NCI-H524 (cell line): ENCODE data around the gene FEM1B.

Source experiments
- DNase-seq, 2 experiments: peaks; one replicate each; lab custom pipeline; 2025; lab: John Stamatoyannopoulos, UW

The FEM1B gene

DNA sequence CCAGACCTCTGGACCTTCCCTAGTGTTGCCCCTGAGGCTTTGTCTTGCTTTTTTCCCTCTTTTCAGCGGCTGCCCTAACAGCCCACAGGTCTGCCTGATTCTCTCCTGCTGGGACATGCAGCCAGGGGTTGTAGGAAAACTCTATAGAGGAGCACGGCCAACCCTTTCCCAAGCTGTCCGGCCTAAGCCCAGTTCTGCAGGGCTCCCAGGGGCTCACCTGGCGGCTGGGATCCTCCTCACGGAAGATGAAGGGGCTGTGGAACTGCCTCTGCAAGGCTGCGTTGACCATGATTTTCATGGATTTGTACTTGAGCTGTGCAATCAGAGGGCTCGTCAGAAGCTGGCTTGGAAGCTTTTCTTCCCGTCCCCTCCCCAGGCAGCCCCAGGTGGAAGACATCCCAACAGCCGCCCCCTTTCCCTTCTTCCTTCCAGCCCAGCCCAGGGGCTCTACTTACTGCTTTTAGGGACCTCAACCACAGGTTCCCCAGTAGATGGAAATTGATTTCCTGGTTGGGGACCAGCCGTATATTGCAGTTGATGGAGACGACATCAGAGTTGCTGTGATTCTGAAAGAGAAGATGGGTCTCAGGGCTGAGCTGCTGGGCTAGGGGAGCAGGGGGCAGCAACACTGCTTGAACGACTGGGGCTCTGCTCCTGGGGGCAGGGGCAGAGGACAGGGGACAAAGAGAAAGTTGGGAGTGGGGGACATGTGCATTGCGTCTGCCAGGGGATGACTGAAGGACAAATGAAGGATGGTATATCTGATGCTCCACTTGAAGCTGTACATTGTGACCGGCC lies 29.8 kb downstream of the FEM1B start:
- no peak for DNase-seq

DNA sequence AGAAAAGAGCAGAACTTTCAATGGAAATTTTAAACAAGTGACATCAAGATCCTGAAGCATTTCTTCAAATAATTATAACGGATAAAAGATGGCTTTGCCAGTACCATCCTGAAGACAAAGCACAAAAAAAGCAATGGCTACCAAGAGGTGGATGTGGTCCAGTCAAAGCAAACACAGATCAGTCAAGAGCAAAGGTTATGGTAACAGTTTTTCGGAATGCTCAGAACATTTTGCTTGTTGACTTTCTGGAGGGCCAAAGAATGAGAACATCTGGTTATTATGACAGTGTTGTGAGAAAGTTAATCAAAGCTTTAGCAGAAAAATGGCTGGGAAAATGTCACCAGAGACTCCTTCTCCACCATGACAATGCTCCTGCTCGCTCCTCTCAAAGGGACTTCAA lies 31.5 kb downstream of the FEM1B start:
- no peak for DNase-seq

DNA sequence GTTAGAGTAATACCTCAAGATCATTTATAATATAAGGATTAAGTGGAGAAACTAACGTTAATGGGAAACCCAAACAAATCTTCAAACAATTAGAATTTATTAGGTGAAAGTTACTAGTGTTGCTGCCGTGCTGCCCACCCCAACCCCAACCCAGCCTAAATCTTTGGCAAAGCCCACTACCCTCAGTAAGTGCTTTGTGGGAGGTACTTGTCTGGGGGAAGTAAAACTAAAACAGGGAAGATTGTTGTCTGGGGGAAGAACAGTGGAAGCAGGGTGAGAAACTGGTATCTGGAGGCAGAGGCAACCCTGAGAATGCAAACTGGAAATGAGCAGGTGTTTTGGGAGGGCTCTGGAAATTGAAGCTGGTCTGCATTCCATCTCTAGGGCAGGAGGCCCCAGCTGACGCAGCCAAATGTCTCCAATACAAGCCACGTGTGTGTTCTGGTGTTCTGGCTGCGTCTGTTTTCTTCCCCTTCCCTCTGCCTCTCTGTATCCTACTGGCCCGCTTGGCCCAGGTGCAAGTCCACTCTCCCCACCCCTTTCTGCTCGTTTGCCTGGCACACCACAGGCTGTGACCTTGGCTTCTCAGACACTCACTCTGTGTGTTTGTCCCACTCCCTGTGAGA lies 32.7 kb downstream of the FEM1B start:
- DNase-seq = peak in 1 of 2 experiments; percentile 51

DNA sequence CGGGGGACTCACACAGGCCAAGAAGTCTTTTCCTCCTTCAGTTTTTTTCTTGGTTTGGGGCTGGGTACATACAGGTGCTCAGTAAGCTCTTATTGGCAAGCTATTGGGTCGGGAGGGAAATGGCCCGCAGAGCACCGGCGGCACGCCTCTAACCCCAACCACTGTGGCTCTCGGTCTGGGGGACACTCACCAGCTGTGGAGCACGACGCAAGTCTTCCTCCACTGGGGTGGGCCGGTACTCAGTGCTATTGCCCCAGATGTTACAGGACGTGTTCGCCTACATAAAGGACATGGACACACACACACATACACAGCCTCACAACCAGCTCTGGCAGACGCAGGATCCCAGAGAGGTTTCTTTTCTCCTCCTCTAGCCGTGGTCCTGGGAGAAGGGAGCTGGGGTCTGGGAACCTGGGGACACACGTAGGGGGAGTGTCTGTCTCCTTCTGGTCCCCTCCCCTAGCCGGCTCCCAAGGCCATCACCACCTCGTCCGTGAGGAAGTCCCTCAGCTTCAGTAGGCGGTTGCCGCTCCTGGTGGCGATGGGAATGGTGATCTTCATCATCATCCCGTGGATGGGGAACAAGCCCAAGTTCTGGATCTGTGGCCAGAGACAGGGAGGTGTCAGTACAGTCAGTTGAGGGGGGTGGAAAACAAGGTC lies 33.4 kb downstream of the FEM1B start:
- DNase-seq = no peak

DNA sequence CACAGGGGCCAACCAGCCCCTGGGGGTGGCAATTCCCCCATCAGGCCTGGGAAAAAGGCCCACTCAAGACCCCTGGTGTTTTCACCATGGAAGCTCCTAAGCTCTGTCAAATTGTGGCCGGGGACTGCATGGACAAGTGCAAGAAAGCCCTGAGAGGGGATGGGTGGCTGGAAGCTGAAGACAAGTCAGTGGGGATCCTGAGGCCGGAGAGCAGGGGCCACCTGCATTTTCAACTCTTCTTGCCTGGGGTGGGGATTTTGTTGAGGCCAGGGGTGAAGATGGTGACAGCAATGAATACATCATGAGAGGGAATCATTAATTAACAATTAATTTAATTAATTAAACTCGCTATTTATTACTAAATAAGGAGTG lies 33.9 kb downstream of the FEM1B start:
- no peak for DNase-seq

DNA sequence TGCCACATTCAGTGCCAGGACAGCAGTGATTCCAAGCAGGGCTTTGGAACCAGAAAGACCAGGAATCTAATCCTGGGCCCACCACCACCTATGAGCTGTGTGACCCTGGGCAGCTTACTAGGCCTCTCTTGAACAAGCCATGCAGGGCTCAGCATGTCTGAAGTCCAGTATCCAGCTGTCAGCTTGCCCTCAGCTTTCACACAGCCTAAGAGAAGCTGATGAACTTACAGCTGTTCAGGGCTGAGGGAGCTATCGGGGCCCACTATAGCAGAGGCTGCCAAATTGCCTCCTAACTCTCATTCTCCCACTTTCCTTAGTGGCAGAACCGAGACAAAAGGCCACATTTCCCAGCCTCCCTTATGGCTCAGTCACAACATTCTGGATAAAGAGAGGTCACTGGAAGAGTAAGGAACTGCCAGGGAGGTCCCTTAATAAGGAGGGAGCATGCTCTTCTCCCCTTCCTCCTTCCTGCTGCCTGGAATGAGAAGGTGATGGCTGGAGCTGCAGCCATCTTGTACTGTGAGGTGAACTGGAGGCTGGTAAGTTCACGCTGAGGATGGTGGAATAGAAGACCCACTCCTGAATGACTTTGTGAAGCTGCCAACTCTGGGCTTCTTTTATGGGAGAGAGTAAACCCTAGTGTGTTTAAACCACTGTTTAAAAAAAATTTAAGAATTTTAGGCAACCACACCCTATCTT lies 34.5 kb downstream of the FEM1B start:
- no peak for DNase-seq

DNA sequence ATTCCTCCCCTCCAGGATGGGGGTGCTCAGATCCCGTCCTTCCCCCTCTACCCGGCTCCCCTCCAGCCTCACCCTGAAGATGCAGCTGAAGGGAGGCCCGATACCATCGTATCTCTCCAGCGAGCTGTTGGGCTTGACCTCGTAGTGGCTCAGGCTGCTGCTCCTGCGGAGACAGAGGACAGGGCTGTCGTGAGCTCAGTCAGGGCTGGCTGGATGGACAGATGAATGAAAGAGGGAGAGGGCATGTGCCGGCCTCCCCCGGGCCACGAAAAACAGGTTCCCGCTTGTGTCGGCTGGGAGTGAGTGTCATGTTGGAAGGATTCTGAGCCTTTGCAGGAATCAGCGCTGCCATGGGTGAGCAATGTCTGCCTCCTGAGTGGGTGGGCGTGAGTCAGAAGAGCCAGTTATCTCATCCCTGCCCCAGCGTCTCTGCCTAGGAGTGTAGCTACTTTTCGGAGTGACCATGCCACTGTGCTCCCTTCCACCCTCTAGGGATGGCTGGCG lies 35.2 kb downstream of the FEM1B start:
- no peak for DNase-seq

DNA sequence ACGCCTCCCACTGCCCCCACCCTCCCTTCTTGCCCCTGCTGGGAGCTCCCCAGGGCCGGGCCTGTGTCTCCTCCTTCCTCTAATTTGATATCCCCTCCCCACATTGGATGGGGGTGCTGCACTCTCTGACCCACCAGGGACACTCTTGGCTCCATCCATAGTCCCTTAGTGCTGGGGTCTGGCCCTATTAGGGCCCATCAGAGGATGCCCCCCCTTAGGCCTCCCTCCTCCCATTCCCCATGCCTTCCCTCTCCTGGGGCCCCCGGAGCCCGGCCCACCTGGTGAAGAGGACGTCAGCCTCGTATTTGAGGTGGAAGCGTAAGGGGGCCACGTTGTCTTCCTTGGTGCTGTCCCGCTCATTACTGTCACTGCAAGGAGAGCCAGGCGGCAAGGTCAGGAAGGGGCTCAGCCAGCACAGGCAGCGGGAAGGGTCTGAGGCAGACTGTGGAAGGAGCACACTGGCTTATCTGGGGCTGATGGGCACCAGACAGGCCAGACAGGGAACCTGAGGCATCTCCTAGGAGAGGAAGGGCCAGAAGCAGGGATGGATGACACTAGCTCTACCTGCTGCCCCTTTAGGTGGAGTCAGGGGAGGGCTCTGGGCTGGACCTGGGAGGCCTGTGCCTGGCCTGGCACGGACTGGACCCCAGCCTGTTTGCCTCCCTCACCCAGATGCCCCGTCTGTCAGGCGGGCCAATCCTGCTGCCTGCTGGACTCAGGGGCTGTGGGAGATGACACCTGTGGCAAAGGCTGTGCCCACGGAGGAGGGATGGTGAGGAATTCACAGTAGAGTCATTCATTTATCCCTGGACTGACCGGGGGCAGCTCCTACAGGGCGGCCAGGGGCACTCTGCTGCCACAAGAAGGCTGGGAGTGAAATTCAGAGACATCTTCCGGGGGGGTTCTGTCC lies 36.2 kb downstream of the FEM1B start:
- no peak for DNase-seq

DNA sequence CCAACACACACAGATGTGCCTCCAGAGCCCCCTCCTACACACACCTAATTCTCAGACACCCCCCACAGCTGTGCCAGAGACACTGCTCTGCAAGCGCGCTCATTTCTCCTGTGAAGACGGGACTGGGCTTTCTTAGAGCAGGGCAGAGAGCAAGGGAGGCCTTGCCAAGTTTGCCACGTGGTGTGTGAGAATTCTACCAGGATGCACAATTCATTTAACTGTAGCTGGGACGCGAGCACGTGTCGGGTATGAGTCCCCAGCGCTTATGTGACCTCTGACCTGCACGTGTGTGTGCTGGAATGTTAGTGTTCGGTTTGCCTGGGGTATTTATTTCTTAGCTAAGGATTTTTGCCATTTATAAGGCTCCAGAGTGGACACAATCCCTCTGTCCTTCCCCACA lies 37.0 kb downstream of the FEM1B start:
- DNase-seq = no peak

DNA sequence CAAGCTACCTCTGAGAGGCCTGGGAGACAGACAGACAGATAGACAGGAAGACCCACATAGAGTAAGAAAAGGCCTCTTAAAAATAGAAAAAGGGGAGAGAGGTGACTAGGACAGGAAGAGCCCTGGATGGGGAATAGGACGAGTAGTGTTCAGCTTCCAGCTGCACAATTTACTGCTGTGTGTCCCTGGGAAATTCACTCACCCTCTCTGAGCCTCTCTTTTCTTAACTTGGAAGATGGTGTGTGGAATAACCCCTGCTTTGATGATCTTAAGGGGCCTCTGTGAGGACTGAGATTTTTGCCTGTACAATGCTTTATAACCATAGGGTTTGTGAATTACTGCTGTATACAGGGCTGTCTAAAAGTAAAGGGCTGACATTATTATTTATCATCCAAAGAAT lies 37.5 kb downstream of the FEM1B start:
- no peak for DNase-seq

DNA sequence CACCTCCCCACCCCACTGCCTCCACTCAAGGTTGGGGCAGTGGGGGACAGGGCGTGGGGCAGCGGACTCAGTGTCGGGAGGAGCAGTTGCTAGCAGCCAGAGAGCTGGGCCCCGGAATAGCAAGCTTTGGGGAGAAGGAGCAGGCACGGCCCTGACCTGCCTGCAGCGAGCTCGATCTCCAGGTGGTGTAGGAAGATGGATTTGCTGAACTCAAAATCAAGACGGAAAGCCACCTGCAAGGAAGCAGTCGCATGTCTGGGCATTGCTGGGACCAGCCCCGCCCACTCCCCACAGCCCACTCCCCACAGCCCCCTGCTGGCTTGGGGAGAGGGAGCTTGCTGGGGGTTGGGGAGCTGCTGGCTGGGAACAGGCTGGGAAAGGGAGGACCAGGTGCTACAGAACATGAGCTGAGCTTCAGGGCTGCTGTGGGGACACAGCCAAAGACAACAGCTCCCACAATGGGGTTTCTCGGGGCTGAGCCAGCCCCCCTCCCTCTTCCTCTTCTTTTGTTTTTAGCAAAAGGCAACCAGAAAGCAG lies 38.0 kb downstream of the FEM1B start:
- no peak for DNase-seq

DNA sequence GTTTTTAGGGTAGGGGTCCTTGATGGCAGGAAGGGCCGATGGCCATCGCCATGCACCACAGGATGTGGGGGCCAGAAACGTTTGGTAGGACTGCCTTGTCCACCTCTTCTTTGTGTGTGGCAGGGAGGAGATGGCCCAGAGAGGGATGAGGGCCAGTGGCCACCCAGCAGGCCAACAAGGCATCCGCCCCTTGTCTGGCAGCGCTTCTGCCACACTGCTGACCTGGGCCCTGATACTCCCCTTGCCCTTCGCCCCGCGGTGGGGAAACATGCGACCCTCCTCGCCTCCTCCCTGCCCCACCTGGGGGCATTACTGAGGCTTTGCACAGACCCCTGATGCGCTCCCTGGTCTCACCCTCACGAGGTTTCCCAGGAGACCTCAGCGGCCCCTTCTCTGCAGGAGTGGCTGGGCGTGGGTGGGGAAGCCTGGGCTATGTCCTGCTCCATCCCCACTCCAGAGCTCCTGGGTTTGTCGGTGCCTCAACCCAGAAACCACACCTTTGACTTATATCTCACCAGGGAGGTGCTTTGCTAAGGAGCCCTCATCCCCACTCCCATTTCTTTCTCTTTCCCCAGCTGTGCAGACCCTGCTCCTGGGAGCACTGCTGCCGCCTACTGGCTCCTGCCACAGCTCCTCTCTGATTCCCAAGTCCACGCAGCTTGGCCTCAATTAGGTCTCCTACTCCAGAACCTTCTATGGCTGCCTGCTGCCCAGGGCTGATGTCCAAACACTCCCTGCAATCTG lies 38.7 kb downstream of the FEM1B start:
- DNase-seq = no peak

DNA sequence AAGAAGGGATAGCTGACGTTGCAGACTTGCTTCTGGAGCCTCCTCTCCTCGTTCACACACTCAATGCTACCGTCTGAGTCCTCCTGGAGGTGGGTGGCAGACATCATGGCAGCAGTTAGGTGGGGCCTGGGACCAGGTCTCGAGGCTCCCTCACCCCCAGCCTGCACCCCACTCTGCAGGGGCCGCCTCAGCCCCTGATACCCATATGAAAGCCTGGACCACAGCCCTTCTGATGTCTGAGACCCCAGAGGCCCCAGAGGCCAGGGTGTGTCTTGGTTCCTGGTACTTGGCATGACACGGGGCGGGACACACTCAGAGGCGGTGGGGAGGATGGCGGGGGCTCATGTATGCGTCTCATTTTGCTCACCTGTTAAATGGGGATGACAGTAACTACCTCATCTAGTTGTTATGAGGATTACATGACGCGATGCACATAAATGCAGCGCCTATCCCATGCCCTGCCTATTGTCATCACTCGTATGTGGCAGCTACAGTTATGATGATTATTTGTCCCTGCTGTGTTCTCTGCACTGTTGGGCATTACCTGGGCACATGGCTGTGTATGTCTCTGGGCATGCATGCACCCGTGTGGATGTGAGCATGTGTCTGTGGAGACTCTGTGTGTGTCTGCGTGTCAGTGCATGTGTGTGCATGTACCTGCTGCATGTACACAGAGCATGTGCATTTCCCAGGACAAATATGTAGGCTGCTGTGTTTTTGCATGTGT lies 39.9 kb downstream of the FEM1B start:
- DNase-seq = no peak

DNA sequence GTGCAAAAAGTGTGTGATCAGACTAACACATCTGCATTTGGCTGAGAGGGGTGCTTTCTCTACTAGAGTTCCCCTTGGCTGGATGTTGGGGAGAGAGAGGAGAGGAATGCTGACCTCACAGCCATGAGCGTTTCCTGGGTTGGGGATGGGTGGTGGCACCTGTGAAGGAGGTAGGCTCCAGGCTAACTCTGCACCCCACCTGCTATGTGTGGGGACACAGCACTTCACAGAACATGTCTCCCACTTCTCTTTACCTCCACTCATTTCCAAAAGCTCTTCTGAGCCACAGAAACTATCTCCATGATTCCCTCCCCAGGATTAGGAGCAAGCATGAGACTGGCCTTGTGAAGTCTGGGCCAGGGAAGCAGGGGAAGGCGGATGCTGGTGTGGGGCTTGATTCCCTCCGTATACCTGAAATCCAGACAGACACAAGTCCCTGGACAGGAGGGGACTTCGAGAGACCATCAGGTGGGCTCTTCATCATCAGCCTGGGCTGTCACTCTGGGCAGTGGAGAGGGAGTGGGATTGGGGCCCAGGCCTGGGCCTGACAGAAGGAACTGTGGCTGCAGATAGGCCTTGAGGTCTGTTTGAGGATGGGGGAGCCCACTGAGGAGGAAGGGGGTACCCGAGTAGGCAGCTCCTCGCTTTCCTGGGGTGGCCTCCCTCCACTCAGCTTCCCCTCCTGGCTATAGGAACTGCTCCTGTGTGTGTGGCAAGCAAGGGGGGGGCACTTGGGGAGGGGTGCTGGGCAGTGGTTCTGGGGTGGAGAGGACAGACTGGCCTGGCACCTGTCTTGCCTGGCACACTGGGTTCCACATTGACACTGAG lies 40.7 kb downstream of the FEM1B start:
- DNase-seq = no peak

DNA sequence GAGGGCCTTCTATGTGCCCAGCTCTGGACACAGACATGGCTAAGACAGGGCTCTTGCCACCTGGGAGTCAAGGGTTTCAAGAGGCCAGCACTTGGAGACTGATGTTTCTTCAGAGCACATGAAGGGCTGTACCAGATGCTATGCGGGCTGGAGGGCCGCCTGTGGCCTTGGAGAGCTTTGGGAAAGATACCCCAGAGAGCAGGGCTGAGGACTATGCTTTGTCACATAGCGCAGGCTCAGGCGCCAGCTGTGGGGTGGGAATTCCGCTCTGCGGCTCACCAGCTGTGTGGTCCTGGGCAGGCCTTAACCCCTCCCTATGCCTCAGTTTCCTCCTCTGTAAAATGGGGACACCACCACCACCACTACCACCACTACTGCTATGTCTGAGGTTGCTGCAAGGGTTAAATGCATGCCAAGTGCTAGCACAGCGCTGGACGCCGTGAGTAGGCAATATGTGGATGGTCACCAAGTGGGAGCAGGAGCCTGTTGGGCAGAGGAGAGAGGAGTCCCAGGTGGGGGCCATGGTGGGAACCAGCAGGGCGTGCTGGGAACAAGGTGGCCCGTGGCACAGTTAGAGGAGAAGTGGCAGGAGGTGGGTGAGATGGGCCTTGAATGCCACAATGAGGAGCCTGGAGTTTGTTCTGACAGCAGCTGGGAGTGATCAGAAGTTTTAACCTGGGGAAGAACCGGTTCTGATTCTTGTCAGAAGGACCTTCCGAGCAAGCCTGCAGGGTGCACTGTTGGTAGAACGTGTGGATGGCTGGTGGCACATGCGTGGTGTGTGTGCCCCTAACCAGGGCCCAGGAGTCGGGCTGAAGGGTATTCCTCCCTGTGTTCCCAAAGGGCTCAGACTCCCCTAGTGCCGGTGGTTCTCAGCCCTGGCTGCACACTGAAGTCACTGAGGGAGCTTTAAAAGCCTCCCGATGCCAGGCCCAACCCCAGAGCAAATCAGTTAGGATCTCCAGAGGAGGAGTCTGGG lies 41.7 kb downstream of the FEM1B start:
- no peak for DNase-seq

DNA sequence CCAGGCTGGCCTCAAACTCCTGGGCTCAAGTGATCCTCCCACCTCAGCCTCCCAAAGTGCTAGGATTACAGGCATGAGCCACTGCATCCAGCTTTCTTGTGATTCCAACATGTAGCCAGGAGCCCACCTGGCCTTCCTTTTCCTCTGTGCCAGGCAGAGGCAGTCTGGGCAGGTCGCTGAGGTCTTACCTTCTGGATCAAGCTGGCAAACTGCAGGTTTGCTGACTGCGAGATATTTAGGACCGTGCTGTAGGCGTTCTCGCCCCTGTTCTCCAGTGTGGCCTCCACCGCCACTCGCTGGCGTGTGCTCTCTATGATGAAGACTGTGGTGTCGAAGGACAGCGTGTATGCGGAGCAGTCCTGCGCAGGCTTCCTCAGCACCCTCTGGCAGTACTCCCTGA lies 42.5 kb downstream of the FEM1B start:
- no peak for DNase-seq

DNA sequence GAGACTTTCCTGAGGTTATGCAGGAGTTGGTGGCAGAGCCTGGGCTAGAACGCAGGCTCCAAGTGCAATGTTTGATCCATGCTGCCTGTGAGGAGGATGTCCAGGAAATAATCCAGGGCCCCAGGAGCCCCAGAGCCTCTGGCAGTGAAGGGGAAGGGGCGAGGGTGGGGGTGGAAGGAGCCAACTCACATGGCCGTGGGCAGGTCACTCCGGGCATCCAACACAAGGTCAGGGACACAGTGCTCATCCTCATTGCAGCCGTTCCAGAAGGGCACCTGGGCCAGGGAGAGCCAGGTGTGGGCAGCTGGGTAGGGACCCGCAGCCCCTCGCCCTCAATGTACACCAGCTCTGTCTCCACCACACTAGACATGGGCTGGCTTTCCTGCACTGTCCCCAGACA lies 43.7 kb downstream of the FEM1B start:
- no peak for DNase-seq

DNA sequence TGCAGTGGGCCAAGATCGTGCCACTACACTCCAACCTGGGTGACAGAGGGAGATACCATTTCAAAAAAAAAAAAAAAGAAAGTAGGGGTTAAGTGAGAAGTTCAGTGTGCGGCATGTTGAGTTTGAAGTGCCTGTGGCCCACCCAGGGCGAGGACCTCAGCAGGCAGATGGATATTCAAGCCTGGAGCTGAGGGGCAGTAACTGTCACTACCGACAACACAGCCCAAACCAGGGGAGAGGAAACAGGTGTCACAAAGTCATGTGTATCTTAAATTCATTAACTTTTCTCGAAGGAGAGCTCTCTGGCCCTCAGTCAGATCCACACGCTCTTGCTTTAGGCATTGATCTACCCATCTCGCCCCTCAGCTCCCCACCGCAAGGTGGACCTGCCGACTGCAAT lies 45.3 kb downstream of the FEM1B start:
- DNase-seq = no peak
